Cardiac fibroblast (primary cell): ENCODE measurements around the gene TSPAN14.

ENCODE experiments used
- DNase-seq, 2 donors: peaks; one replicate each; pipeline versions ENCODE4 v3.0.0 to v3.0.0-alpha.2; 2010; ENCODE audit warnings: low read depth in 2 of 2
- H3K4me3 ChIP-seq, 2 donors: replicated peaks in 1 of 2; 1 replicate in 1 of 2; 2 replicates in 1 of 2; pipeline ENCODE4 v1.5.1; 2011; ENCODE audit warnings: low read depth in 2 of 2, low read length in 2 of 2, mild to moderate bottlenecking in 2 of 2, moderate library complexity in 1 of 2
- TF ChIP-seq, protein P1 (sequence below): IDR thresholded peaks from one replicate; pipeline ENCODE4 v1.5.1; 2011; ENCODE audit warnings: low read depth, mild to moderate bottlenecking, low read length, inconsistent platforms

The TSPAN14 gene

DNA sequence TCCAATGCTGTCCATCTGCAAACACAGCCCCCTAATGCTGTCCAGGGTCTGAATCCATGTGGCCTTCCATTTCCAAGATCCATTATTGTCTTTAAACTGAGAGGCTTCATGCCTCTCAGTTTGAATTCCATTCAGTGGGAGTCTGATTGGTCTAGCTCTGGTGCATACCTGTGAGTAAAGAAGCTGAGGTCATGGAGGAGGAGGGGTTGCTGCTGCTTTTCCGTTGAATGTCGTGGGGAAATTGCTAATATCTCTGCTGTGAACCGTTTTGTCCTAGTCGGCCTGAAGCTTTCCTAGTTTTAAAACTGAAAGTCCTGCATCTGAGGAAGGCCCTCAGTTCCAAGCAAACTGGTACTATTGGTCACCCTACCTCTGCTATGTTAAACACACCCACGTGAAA is 101.3 kb downstream of the TSPAN14 start:
- TF ChIP-seq, protein P1, sequence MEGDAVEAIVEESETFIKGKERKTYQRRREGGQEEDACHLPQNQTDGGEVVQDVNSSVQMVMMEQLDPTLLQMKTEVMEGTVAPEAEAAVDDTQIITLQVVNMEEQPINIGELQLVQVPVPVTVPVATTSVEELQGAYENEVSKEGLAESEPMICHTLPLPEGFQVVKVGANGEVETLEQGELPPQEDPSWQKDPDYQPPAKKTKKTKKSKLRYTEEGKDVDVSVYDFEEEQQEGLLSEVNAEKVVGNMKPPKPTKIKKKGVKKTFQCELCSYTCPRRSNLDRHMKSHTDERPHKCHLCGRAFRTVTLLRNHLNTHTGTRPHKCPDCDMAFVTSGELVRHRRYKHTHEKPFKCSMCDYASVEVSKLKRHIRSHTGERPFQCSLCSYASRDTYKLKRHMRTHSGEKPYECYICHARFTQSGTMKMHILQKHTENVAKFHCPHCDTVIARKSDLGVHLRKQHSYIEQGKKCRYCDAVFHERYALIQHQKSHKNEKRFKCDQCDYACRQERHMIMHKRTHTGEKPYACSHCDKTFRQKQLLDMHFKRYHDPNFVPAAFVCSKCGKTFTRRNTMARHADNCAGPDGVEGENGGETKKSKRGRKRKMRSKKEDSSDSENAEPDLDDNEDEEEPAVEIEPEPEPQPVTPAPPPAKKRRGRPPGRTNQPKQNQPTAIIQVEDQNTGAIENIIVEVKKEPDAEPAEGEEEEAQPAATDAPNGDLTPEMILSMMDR: no peak
- no peak for DNase-seq
- H3K4me3 ChIP-seq: no peak overlapping the region

DNA sequence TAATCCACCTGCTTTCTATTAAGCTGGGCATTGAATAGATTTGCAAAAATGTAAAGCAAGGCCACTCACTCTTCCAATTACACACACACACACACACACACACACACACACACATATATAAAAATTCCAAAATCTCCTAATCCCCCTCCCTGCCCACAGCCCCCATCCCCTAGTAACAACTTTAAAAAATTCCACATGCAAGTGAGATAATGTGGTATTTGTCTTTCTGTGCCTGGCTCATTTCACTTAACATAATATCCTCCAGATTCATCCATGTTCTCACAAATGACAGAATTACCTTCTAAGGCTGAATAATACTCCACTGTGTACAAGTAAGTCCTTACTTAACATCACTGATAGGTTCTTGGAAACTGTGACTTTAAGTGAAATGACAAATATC is 107.8 kb downstream of the TSPAN14 start:
- no peak overlapping the region for H3K4me3 ChIP-seq
- TF ChIP-seq, protein P1: no peak
- no peak for DNase-seq

GRCh38 chr10:80567292-80567691 is 113.2 kb downstream of the TSPAN14 start:
- no peak overlapping the region for H3K4me3 ChIP-seq
- TF ChIP-seq, protein P1: peak; percentile 4
- DNase-seq: no peak

GRCh38 chr10:80569131-80569895 is 115.2 kb downstream of the TSPAN14 start:
- TF ChIP-seq, protein P1: no peak
- no peak overlapping the region for H3K4me3 ChIP-seq
- DNase-seq: no peak

GRCh38 chr10:80571352-80571751 is 117.2 kb downstream of the TSPAN14 start:
- no peak for DNase-seq
- TF ChIP-seq, protein P1: no peak
- H3K4me3 ChIP-seq: no peak overlapping the region

DNA sequence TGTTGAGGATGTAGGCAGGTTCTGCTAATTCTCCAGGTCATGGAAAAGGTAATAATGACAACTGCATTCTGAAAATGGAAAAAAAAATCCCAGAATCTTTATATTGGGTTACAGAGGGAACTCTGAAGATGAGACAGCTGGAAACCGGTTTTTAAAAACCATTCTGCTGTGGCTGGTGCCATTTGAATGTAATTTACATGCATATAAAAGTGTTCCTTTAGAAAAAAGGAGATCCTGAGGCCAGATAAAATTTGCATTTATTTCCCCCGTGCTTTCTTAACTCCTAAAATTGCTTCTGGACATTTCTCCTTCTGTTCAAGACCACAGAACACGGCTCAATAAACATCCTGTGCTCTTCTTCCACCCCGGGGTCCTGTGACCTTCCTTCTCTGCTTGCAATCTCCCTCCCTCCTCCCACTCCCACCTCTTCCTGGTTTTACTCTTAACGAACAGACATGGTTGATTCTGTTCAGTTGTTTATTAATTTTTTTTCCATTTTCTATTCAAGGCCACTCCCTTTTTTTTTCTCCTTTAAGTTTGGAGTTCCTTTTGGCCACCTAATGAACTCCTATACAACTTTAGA is 125.2 kb downstream of the TSPAN14 start:
- TF ChIP-seq, protein P1: no peak

More for the DNA sequence above, 125.2 kb downstream of the TSPAN14 start:
- no peak overlapping the region for H3K4me3 ChIP-seq
- no peak for DNase-seq
